Ishikawa (cell line): ENCODE results near the gene POMGNT1.

Source experiments
- CEBPB ChIP-seq: IDR thresholded peaks from 2 replicates; pipeline ENCODE4 v1.6.1; 2012
- CREB1 ChIP-seq: IDR thresholded peaks from 2 replicates; pipeline ENCODE4 v1.6.1; 2012; ENCODE audit warnings: low read depth
- EGR1 ChIP-seq: IDR thresholded peaks from 2 replicates; pipeline ENCODE4 v1.6.1; 2012
- EP300 ChIP-seq: IDR thresholded peaks from 2 replicates; pipeline ENCODE4 v1.6.1; 2012; ENCODE audit warnings: borderline replicate concordance
- FOXM1 ChIP-seq: IDR thresholded peaks from 2 replicates; pipeline ENCODE4 v1.6.1; 2012; ENCODE audit warnings: low read depth, borderline replicate concordance
- NFIC ChIP-seq: IDR thresholded peaks from 2 replicates; pipeline ENCODE4 v1.6.1; 2012
- RAD21 ChIP-seq: IDR thresholded peaks from 2 replicates; pipeline ENCODE4 v1.6.1; 2012; ENCODE audit warnings: low read depth
- REST ChIP-seq: IDR thresholded peaks from 2 replicates; pipeline ENCODE4 v1.6.1; 2012; ENCODE audit warnings: low read depth, mild to moderate bottlenecking
- TAF1 ChIP-seq: IDR thresholded peaks from 2 replicates; pipeline ENCODE4 v1.6.1; 2012; ENCODE audit warnings: low read depth, mild to moderate bottlenecking
- TCF12 ChIP-seq: IDR thresholded peaks from 2 replicates; pipeline ENCODE4 v1.6.1; 2012; ENCODE audit warnings: low read depth
- TEAD4 ChIP-seq: IDR thresholded peaks from 2 replicates; pipeline ENCODE4 v1.6.1; 2012
- USF1 ChIP-seq: IDR thresholded peaks from 2 replicates; pipeline ENCODE4 v1.6.1; 2012
- YY1 ChIP-seq: IDR thresholded peaks from 2 replicates; pipeline ENCODE4 v1.6.1; 2012; ENCODE audit warnings: low read depth
- ZBTB7A ChIP-seq: IDR thresholded peaks from 2 replicates; pipeline ENCODE4 v1.6.1; 2012; ENCODE audit warnings: low read depth
- TF ChIP-seq, protein P1 (sequence below): IDR thresholded peaks from 2 replicates; pipeline ENCODE4 v1.6.1; 2012

POMGNT1 gene

GRCh38 chr1:46174448-46175231 lies 23.6 kb downstream of the POMGNT1 start, which contains the start of gene TSPAN1:
TSPAN1 (plus strand) TSS chr1:46175087; CDS start chr1:46181108, 6,021 bp downstream.
- no peak for TF ChIP-seq USF1
- TF ChIP-seq EGR1 = no peak
- no peak for TF ChIP-seq ZBTB7A
- no peak for TF ChIP-seq REST
- TF ChIP-seq TCF12 = no peak
- TF ChIP-seq, protein P1, sequence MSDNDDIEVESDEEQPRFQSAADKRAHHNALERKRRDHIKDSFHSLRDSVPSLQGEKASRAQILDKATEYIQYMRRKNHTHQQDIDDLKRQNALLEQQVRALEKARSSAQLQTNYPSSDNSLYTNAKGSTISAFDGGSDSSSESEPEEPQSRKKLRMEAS = no peak; the same call in 1 of the 2 replicates

DNA sequence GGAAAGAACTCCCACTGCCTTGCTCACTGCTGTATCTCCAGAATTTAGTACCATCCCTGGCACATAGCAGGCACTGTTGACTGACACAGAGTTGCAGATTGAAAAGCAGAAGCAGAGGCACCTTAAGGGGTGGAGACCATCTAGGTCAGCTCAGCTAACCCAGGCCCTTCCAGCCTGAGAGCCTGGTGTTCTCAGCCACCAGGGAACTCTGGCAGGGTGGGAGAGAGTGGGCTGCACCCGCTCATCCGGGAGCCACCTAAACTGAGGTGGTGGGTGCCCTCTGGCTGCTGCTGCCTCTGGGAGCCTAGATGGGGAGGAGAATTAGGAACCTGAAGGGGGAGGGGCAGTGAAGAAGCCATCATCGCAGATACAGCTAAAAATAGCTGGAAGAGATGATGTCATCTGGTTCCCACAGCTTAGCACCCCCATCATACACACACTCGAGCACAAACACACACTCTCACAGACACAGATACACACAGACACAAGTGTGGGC lies 24.8 kb downstream of the POMGNT1 start:
- TF ChIP-seq TEAD4 (no peak), RAD21 (0 out of 2 replicates have a peak, but pooled peaks have one; percentile 18)

DNA sequence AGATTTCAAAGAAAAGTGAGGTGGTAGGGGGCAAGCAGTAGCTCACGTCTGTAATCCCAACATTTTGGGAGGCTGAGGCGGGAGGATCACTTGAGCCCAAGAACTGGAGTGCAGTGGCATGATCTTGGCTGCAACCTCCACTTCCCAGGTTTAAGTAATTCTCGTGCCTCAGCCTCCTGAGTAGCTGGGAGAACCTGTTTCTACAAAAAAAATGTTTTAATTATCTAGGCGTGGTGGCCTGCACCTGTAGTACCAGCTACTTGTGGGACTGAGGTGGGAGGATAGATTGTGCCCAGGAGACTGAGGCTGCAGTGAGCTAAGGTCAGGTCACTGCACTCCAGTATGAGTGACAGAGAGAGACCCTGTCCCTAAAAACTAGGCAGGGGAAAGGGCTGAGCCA lies 25.9 kb downstream of the POMGNT1 start:
- TF ChIP-seq, protein P1 = no peak
- TF ChIP-seq TCF12 = no peak
- TF ChIP-seq EP300 = no peak
- no peak for TF ChIP-seq USF1
- TF ChIP-seq REST = no peak
- no peak for TF ChIP-seq NFIC

DNA sequence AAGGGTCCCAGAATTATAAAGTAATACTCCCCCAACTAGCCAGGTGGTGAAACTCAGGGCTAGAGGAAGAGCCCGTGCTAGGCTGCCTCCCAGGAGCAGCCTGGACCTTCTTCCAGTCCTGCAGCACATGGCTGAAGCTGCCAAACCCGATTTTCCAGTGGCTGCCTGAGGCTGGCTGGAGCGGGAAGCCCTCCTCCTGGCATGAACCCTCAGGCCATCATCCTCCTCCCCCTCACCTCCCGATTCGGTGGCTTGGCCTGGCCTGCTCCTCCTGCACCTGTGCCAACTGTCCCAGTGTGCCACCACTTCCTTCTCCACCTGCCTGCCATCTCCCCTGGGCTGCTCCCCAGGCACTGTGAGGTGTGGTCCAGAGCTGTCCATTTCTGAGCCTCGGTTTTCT lies 26.4 kb downstream of the POMGNT1 start:
- peak; percentile 48; the same call in 1 of the 2 replicates for TF ChIP-seq FOXM1
- TF ChIP-seq TCF12 = peak; percentile 88
- peak; percentile 72 for TF ChIP-seq YY1
- no peak for TF ChIP-seq REST
- TF ChIP-seq NFIC = peak; percentile 89
- TF ChIP-seq USF1 = peak; percentile 61
- TF ChIP-seq EP300 = peak; percentile 74
- TF ChIP-seq RAD21 = peak; percentile 24; the same call in 1 of the 2 replicates
- TF ChIP-seq ZBTB7A = no peak
- TF ChIP-seq TEAD4 = peak; percentile 75
- TF ChIP-seq, protein P1 = peak; percentile 99
- no peak for TF ChIP-seq TAF1
- no peak; the same call in 1 of the 2 replicates for TF ChIP-seq CEBPB
- TF ChIP-seq EGR1 = peak; percentile 55; the same call in 1 of the 2 replicates
- TF ChIP-seq CREB1 = no peak
